Fibroblast of pulmonary artery (primary cell): ENCODE measurements around the gene DCTN2.

Experiments used
- DNase-seq: peaks from one replicate; pipeline ENCODE4 v3.0.0-alpha.2; 2010; ENCODE audit warnings: low read depth
- H3K4me3 ChIP-seq: replicated peaks from 2 replicates; pipeline ENCODE4 v1.5.1; 2011; ENCODE audit warnings: low read depth, mild to moderate bottlenecking, control low read depth, low read length, moderate library complexity
- TF ChIP-seq, protein P1 (sequence below): IDR thresholded peaks from 2 replicates; pipeline ENCODE4 v1.5.1; 2011; ENCODE audit warnings: mild to moderate bottlenecking, control low read depth, low read length, inconsistent platforms; ENCODE audit errors: missing control alignments

Gene DCTN2

DNA sequence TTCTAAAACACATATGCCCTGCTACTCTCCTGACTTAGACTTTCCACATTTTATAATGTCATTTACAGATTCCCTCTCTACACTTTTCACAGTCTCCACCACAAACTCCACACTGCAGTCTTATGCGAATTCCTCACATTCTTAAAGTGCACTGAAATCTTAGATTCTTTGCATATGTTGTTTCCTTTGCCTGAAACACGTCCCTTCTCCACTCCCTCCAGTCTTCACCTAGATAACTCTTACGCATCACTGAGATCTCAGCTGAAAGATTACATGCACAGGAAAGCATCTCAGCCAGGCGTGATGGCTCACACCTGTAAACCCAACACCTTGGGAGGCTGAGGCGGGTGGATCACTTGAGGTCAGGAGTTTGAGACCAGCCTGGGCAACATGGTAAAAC is 63.5 kb downstream of the DCTN2 start:
- TF ChIP-seq, protein P1, sequence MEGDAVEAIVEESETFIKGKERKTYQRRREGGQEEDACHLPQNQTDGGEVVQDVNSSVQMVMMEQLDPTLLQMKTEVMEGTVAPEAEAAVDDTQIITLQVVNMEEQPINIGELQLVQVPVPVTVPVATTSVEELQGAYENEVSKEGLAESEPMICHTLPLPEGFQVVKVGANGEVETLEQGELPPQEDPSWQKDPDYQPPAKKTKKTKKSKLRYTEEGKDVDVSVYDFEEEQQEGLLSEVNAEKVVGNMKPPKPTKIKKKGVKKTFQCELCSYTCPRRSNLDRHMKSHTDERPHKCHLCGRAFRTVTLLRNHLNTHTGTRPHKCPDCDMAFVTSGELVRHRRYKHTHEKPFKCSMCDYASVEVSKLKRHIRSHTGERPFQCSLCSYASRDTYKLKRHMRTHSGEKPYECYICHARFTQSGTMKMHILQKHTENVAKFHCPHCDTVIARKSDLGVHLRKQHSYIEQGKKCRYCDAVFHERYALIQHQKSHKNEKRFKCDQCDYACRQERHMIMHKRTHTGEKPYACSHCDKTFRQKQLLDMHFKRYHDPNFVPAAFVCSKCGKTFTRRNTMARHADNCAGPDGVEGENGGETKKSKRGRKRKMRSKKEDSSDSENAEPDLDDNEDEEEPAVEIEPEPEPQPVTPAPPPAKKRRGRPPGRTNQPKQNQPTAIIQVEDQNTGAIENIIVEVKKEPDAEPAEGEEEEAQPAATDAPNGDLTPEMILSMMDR = no peak
- no peak overlapping the region for H3K4me3 ChIP-seq
- DNase-seq = peak; percentile 59

DNA sequence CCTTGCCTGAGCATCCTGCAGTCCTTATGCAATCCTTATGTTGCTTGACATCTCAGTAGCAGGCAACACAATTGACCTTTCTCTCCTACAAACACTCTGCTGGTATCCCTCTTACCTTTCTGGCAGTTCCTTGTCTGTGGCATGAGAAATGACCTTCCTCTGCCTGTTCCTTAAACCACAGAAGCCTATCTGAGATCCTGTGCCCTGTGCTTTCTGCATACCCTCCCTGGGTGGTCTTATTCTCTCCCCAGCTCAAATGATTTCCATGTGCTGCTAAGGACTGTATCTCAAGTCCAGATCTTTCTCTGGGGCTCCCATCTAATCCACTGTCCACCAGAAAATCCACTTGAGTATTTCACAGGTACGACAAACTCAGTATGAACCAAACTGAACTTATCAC is 65.3 kb downstream of the DCTN2 start:
- no peak for DNase-seq
- no peak overlapping the region for H3K4me3 ChIP-seq
- TF ChIP-seq, protein P1 = no peak
